GM19372 (cell line): ENCODE measurements around the gene KRTAP6-1.

Experiments
- ATAC-seq: cut with Tn5 transposase; IDR thresholded peaks from one replicate; pipeline ENCODE4 v1.9.1; 2021; ENCODE audit warnings: mild to moderate bottlenecking, low read depth, moderate library complexity; ENCODE audit not compliant: unreplicated experiment

KRTAP6-1 gene

DNA sequence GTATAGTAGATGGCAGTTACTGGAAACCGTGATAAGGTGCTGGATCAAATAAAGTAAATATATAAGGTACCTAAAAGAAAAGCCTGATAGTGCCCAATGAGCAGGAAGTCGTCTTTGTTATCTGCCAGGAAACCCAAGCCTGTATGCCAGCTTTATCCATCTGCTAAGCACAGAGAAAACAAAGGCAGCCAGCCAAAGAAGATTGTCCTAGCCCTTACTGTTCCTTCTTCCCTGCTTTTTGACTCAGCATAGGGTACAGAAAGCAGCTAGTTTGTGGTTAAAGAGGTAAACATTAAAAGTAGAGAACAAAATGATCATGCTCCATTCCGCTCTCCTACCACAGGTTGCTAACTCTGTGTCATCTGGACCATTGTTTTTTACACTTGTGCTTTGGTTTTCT lies 33.6 kb downstream of the KRTAP6-1 start:
- no peak for ATAC-seq

DNA sequence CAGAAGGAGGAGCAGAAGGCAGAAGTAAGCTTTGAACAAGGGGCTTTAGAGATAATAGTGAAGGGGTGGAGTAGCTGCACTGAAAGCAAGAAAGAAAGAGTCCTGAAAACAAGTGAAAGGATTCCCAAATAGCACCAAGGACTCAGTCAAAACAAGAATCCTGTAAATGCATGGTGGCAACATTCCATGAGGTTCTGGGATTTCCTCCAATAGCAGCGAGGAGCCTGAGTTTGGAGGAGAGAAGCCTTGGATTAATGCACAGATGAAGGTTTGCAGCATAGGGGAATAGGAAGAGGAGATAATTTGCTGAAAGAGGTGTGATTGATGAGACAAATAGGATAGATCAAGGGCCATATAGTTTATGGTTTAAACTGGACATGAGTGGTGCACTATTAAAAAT lies 34.4 kb downstream of the KRTAP6-1 start:
- ATAC-seq, result no peak

DNA sequence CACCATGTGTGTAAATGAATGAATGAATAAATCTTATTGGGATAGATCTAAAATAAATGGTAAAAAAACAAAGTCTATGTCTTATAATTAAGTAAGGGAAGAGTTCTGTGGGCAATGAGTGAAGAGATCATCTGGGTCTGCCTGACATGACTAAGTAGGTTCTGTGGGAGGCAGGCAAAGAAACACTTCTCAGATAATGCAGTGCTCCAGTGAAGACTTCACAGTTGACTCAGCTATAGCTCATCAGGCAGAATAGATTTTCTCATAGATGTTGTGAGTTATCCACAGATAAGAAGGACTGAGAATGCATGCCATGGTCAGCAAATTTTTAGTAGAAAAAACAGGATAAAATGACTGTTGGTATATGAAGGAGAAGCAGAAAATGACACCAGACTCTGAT lies 36.0 kb downstream of the KRTAP6-1 start:
- no peak for ATAC-seq

DNA sequence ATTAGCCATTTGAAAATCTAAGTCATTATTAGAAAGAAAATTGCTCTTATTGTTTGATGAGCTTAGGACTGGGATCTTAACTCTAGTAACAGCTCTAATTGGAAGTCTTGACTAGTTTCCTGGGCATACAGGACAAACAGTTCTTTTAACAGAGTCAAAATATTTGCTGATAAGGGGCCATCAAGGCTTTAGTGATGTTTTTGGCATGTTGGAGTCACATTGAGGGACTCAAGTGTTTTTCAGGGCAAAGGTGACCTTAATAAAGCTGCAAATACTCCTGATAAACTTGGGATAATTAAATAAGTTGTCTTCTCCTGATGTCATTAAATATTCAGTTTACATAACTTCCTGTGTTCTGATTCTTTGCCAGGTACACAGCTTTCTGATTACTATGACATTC lies 46.1 kb downstream of the KRTAP6-1 start:
- ATAC-seq, result no peak

DNA sequence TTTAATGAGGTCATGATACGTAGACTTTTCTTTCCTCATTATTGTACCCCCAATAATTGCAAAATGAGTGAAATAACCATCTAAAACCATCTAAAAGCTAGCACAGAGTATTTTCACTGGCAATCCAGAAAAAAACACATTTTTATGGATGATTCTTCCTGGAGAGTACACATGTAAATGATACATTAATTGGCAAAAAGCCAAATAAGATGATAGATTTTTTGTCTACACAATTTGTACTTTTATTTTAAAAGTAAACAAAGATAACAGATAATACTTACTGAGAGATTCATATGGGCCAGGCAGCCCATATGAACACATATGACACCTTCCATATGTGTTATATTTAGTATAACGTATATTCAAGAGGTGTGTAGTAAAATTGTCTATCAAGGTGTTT lies 50.1 kb downstream of the KRTAP6-1 start:
- ATAC-seq, result no peak
